Limb (tissue), 2 donors: ENCODE results near the gene TLE1.
"Not testable (repeated sequence)": the region's sequence is repeated elsewhere in the genome, so short reads cannot be mapped to it uniquely, and the experiment has no call there.

Source experiments
- DNase-seq, 2 donors: peaks; one replicate each; pipeline ENCODE4 v3.0.0-alpha.2; 2016; ENCODE audit errors: extremely low spot score in 2 of 2

The TLE1 gene

DNA sequence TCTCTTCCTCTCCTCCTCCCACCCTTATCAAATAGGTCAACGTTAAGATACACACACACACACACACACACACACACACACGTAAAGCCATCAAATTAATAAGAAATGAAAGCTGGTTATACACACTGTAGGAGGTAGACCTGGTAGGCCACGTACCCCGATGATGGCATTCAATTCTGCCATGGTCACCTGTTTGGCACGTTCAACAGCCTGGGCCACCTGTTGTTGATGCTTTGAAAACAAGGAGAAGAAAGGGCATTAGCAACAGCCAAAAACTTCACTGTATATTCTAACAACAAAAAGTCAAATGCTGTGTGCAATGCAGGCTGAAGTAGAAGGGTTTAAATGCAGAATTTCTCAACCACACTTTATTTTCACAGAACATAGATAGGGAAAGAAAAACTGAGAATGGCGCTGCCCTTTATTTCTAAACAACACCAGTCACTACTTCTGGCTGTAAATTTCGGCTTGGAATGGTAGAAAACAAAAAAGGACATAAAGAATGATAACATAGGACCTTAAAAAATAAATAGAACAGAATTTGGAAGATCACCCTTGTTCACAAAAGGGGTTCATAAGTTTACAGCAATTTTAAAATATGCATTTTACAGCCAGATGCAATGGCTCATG, 37.2 kb downstream of the TLE1 start:
- no peak for DNase-seq

DNA sequence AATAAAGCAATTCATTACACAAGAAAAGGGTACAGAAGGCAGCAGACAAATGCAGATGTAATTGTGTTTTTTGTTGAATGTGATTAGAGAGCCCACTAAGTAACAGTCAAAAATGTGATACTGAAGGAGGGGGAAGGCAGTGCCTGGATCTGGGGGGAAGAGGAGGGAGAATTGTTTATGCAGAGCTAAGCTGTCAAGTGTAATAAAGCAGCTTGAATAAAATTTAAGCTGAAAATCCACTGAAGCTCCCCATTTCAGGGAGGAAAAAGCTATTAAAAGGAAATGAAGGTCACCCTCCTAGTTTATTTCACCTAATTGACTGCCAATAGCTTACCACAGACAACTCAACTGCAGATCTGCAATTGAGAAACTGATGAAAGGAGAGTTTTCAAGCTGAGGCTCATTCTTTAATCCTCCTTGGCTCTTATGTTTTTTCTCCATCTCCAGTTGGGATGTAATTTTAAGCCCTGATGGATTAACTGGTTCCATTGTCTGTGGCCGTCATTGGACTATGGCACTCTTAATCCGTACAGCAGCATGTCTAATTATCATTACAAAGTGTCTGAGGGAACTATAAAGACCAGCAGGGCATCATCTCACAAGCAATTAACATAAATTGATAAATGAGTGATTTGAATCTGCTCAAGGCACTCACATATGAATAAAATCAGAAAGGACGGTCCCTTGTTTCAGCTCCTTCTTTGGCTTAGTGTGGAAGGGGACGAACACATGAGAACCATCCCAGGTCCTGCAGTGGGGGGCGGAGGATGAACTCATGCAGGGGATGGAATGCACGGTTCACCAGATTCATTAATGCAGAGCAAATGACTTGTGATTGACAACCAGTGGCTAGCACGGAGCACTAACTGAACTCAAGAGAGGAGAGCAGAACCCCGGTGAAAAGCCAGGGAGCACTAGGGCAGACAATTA, 38.5 kb downstream of the TLE1 start:
- DNase-seq = no peak

DNA sequence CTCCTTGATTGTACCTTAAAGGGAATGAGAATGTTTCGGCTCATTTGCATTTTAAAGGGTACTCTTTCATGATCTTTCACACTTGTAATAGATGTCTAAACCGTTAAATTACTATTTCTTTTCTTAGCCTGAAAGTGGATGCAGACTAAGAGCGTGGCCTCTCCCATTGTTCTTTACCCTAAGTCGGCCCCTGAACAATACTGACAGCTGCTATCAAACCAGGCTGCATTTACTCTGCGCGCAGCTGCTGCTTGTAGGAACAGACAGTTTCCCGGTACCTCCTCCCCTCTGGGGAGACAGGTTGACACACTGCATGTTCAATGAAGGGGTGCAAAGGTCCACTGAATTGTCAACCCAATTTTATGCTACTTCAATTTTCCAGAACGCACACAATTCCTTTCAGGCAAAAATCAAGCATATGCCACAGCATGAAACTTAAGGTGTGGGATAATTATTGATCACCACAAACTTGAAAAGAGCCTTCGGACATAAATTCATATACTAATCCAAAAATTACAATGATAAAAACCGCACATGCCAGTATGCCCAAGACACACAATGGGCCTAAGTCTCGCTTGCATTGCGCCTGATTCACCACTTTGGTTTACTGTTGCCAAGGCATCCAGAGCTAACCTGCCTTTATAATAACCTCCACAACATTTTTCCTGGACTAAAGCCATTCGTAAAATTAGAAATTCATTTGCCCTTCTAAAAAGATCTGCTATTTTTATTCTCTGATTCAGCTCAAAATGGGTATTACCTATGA, 39.7 kb downstream of the TLE1 start:
- no peak for DNase-seq

DNA sequence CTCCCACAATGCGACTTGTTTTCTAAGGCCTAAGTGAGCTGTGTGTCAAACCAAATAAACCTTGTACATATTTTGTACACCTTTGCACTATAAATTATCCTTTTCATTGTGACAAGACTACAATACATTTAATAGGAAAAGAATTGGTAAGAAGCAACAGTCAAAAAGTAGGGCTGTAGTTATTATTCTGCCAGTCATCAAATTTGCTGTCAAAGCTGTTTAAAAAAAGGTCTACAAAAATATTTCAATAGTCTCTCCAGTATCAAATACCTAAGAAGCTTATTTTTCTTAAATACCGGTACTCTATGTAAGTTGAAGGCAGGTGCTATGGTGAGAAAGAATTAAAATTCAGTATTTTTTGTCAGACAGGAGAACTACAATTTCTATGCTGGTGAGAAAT, 40.5 kb downstream of the TLE1 start:
- DNase-seq = no peak

DNA sequence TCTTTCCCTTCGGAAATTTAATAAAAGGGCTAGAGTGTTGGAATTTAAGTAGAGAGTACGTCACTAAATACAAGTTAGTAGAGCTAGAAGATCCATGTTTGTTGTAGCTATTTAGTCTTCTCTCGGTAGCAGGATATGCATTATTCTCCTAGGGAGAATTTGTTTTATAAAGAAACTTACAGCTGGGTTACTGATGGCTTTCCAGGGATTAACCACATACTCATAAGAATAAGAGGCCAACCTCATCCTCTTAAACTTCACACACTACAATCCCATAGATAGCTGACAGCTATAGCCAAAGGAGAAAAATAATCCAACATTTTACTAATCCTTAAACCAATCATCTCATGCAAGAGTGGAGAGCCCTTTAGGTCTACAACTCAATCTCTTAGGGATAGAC, 43.0 kb downstream of the TLE1 start:
- no peak for DNase-seq

DNA sequence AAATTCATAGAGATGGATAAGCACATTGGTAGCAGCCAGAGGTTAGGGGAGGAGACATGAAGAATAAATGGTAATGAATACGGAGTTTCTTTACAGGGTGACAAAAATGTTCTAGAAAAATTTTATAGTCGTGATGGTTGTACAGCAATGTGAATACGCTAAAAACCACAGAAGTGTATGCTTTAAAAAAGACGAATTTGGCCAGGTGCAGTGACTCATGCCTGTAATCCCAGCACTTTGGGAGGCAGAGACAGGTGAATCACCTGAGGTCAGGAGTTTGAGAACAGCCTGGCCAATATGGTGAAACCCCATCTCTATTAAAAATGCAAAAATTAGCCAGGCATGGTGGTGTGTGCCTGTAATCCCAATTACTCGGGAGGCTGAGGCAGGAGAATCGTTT, 44.8 kb downstream of the TLE1 start:
- DNase-seq = not testable (repeated sequence)

DNA sequence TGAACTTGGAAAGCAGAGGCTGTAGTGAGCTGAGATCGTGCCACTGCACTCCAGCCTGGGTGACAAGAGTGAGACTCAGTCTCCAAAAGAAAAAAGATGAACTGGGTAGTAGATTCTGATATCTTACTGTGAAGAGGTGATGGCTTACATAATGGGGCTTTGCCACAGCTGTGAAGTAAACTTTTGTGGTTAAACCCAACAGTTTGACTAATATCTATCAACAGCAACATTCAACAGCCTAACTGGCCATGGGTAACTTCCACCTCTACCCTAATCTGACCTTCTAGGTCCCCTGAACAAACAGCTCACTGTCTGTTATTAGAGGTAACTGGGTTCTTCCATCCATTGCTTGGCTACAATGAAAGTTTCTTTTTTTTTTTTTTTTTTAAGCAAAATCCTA, 52.1 kb downstream of the TLE1 start:
- no peak for DNase-seq

DNA sequence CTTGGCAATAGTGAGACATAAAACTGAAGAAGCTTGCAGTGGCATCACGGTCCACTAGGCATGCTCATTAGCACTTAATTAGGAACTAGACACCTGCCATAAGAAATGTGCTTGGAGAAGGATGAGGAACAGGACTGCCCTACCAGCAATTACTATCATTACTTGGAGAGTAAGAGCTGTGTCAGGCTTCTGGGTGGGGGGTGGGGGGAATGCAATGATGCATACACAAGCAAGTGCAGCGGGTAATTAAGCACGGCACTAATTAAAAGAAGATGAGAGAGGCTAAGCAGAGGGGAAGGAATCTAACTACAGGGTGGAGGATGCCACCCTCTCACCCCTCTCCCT, 53.1 kb downstream of the TLE1 start:
- DNase-seq = no peak

DNA sequence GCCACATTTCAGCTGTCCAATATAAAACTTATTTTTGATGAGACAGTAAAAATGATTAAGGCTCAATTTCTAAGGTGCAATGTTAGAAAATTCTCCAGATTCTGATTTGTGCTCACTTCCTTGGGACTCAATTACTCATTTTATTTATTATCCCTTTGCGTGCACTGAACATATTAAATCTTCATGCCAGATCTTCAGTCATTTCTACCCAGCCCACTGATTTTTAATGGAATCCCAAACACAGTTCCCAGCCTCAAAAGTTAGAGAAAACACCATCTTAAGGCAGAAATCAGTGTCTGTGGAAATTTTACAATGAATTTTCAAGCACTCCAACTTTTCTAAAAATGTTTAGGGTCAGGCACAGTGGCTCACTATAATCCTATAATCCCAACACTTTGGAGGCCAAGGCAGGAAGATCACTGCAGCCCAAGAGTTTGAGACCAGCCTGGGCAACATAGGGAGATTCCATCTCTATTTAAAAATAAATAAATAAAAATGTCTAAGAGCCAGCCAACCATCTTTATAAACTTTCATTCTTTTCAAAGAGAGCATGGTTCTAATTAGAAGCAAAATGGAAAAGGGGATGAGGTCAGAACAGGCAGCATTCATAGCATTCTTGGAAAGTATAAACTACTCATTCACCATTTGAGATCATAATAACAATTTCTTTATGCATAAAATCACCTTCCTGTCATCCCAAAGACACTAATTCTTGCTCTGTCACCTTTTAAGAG, 53.7 kb downstream of the TLE1 start:
- no peak for DNase-seq

DNA sequence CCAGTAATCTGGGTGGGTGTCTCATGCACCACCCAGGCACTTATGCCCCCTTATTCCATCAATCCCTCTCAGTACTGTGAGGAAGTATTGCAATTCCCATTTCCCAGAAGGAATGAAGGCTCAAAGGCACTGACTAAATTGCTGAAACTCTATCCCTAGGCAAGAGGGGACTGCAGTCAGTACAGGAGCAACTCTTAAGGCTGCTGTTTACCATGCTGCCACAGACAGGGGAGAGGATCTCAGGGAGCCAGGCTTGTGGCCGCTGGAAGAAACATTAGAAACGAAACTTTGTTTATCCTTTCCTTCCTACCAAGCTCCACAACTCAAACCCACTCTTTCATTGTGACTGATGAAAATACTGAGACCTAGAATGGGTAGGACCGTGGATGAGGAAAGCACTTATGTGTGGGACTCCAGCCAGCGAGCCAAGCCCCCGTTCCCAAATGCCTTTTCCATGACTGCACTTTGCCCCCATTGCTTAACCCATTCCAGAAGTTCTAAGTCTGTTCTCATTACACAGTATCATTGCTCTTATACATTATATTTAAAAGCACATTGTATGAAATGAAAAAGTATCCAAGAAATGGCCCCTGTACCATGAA, 54.3 kb downstream of the TLE1 start:
- no peak for DNase-seq

DNA sequence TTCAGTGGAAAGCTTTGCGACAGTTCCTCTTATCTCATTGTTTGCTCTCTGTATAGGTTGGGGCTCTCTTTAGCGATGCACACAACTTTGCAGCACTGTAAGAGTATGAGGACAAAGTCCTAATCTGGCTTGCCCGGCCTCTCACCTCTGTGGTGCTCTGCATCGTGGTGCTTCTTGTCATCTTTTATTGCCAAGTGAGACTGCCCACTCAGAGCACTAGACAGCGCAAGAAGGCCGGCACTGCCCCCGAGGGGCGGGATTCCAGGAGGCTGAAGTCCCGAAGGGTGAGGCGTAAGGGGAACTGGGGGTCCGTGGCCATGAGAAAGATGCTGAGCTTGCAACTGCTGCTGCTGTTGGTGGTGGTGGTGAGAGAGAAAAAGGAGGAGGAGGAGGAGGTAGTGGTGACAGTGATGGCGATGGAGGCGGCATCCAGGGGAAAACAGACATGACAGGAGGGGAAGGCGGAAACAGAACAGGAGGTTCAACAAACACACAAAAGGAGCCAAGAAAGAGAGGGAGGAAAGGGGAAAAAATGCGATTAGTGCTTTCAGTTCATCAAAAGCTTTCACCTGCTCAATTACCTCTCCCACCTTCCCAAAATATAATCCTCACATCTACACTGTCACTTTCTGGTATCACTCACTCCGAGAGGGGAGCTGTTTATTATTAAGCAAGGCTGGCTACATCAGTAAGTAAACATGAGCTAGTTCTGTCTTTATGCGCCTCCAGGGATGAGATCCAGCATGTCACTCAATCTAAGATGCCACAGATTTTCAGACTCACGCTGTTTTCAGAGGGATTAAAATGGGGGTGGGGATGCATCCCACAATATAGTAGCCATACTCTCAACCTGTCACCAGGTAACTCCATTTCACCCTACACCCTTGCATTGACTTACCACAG, 55.1 kb downstream of the TLE1 start:
- DNase-seq = no peak

DNA sequence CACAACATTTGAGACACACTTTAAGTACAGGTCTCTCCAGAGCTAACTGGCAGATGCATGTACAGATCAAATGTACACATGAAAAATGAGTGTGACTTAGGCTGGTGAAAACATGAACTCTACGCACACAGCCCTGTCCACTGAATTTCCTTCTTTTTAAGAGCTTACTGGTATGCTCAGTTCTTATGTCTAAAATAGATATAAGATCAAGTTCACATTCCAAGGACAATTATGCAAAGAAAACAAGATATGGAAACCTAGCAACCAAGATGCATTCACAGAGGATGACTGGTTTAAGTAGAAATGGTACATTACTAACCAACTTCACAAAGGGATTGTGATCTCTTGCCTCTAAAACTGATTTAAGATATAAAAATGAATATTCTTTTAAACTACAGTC, 56.7 kb downstream of the TLE1 start:
- DNase-seq = no peak

DNA sequence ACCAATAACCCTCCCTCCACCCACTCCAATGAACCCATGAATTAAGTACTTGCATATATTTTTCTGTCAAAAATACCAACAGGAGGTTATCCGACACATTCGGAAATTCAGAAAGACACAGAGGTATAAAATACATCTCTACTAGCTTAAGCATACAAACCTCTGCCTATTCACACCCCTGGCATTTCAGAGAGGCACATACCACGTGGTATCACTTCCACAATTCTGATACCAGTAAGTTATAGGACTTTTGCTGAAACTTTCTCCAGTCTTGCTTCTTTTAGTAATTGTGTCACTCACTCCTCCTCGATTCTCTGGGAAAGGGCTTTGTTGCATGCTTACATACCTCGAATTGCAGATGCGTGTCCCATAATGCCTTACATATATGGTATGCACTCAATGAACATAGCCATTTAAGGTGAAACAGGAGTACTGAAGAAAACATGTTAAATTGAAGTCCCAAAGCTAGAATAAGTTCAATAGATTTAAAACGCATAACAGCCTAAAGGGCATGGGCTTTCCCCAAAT, 58.1 kb downstream of the TLE1 start:
- DNase-seq = no peak

DNA sequence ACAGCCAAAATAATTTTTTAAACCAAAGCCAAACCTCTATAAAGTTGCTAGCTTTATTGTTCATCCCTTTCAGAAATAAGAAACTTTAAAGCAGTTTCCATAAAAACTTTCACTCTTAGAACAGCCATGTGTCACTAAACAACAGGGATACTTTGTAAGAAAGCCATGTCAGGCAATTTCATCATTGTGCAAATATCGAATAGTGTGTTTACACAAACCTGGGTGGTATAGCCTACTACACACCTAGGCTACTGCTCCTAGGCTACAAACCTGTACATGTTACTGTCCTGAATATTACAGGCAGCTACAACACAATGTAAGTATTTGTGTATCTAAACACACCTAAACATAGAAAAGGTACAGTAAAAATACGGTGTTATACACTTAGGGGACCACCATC, 59.9 kb downstream of the TLE1 start:
- no peak for DNase-seq

DNA sequence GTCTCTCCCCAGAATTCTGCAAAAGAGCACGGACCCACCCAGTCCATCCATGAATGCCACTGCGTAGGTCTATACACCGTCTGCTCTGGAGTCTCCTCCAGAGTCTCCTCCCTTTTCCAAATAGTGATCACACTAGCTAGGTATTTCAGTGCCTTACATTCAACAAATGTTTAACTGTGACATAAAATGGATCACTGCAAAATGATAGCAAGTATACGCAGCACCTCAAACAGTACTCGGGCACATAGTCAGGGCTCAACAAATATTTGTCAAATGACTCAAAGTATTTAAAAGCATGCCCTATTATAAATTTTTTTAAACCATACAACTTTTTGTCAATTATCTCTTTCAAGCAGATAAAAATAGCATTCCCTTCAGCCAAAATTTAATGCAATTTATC, 60.5 kb downstream of the TLE1 start:
- no peak for DNase-seq

DNA sequence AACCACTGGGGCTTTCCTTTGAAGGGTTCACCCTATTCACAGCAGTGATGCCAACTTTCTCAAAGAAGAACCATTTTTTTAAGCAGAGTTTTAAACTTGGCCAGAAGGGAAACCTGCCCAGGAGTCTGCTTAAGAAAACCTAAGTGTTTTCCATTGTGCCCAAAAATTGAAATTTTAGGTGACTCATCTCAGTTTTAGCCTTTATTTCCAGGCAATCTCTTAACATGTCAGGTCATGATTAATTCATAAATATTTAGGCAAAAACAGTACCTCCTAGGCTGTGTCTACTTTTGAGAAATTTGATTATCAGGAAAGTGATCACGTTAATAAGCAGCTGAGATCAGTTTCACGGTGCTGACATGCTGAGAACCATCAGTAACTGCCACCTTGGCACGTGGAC, 61.9 kb downstream of the TLE1 start:
- no peak for DNase-seq

DNA sequence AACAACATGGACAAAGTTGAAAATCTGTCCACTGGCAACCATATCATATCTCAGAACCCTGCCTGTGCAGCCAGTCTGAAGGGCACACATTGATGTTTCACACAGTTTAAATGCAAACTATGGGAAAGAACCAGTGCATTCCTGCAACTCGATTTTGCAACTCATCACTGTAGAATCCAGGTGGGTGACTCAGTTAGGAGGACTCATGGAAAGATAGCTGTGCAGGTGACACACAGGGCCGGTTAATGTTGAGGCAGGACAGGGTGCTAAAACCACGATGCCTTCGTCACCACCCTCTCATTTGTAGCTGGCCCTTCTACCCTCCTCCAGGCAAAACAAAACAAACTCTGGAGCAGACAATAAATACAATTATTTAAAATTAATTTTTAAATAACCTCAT, 62.8 kb downstream of the TLE1 start:
- no peak for DNase-seq

DNA sequence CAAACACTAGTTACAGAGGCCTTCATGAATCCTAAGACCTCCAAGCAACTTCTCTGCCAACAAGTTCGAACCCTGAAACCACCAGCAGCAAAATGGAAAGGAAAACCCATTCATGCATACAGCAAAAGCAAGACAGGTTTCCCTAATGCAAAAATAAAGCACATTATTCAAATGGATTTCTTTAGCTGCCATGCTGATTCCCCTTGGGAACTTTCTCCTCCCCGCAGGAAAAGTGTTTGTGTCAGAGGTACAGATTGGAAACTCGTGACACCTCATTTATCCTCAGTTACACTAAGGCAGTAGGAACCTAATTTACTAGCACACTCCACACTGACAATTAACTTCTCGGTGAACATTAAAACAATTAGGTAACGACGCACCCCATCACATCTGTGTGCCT, 63.4 kb downstream of the TLE1 start:
- no peak for DNase-seq

DNA sequence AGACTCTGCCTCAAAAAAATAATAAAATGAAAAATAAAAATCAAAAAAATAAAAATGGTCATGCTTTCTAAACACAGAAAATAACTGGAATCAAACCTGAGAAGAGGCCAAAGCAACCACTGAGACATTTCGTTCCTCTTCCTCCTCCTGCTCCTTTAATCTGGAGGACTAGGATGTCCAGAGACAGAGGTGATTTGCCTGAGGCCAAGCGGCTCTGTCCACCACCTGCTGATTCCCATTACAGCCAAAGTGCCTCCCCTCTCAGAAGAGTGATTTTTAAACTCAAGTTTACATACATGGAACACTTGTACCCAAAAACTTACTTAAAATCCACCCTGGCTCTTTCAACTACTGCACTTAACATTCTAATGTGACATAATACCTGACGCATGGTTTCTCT, 65.6 kb downstream of the TLE1 start:
- DNase-seq = no peak
